Measurements from ENCODE around the gene MACROH2A2.
"Not testable (repeated sequence)": the region's sequence is repeated elsewhere in the genome, so short reads cannot be mapped to it uniquely, and the experiment has no call there.

The MACROH2A2 gene

GRCh38 chr10:70066190-70066589, 13.5 kb downstream of the MACROH2A2 start:
- no peak overlapping the region for H3K4me3 ChIP-seq (ENCODE audit: low read depth, low read length)

GRCh38 chr10:70067586-70067985, 14.9 kb downstream of the MACROH2A2 start:
- no peak overlapping the region for H3K4me3 ChIP-seq (ENCODE audit: low read depth, low read length)

GRCh38 chr10:70068925-70069324, 16.3 kb downstream of the MACROH2A2 start:
- H3K4me3 ChIP-seq (ENCODE audit: low read depth, low read length), result no peak overlapping the region

- no peak overlapping the region for H3K4me3 ChIP-seq (ENCODE audit: low read depth, low read length)
Observed at GRCh38 chr10:70069346-70069745, 16.7 kb downstream of the MACROH2A2 start.

- no peak overlapping the region for H3K4me3 ChIP-seq (ENCODE audit: low read depth, low read length)
Observed at GRCh38 chr10:70070834-70071233, 18.2 kb downstream of the MACROH2A2 start.

- H3K4me3 ChIP-seq (ENCODE audit: low read depth, low read length), result no peak overlapping the region
Observed at GRCh38 chr10:70074165-70074564, 21.5 kb downstream of the MACROH2A2 start.

GRCh38 chr10:70074971-70075370, 22.3 kb downstream of the MACROH2A2 start:
- H3K4me3 ChIP-seq (ENCODE audit: low read depth, low read length), result no peak overlapping the region

GRCh38 chr10:70078329-70078728, 25.7 kb downstream of the MACROH2A2 start:
- H3K4me3 ChIP-seq (ENCODE audit: low read depth, low read length), result no peak overlapping the region

- no peak overlapping the region for H3K4me3 ChIP-seq (ENCODE audit: low read depth, low read length)
Observed at GRCh38 chr10:70078937-70079336, 26.3 kb downstream of the MACROH2A2 start.

- H3K4me3 ChIP-seq (ENCODE audit: low read depth, low read length), result not testable (repeated sequence)
Observed at GRCh38 chr10:70080789-70081188, 28.1 kb downstream of the MACROH2A2 start.

- no peak overlapping the region for H3K4me3 ChIP-seq (ENCODE audit: low read depth, low read length)
Observed at GRCh38 chr10:70084189-70084588, 31.5 kb downstream of the MACROH2A2 start.

- H3K4me3 ChIP-seq (ENCODE audit: low read depth, low read length), result no peak overlapping the region
Observed at GRCh38 chr10:70085975-70086613, 33.4 kb downstream of the MACROH2A2 start.

GRCh38 chr10:70087616-70088307, 35.1 kb downstream of the MACROH2A2 start:
- no peak overlapping the region for H3K4me3 ChIP-seq (ENCODE audit: low read depth, low read length)

GRCh38 chr10:70088308-70088698, 35.7 kb downstream of the MACROH2A2 start:
- no peak overlapping the region for H3K4me3 ChIP-seq (ENCODE audit: low read depth, low read length)

- no peak overlapping the region for H3K4me3 ChIP-seq (ENCODE audit: low read depth, low read length)
Observed at GRCh38 chr10:70090013-70090412, 37.4 kb downstream of the MACROH2A2 start.

- H3K4me3 ChIP-seq (ENCODE audit: low read depth, low read length), result no peak overlapping the region
Observed at GRCh38 chr10:70090951-70091350, 38.3 kb downstream of the MACROH2A2 start.

GRCh38 chr10:70092389-70092718, 39.7 kb downstream of the MACROH2A2 start:
- H3K4me3 ChIP-seq (ENCODE audit: low read depth, low read length), result no peak overlapping the region

GRCh38 chr10:70093335-70093944, 40.8 kb downstream of the MACROH2A2 start:
- no peak overlapping the region for H3K4me3 ChIP-seq (ENCODE audit: low read depth, low read length)

- no peak overlapping the region for H3K4me3 ChIP-seq (ENCODE audit: low read depth, low read length)
Observed at GRCh38 chr10:70094250-70094649, 41.6 kb downstream of the MACROH2A2 start.

GRCh38 chr10:70096016-70096704, 43.5 kb downstream of the MACROH2A2 start:
- H3K4me3 ChIP-seq (ENCODE audit: low read depth, low read length), result no peak overlapping the region

GRCh38 chr10:70096705-70097420, 44.2 kb downstream of the MACROH2A2 start:
- H3K4me3 ChIP-seq (ENCODE audit: low read depth, low read length), result no peak overlapping the region

Measured in iPS-11a (cell line).